HL-60/S4 treated with phorbol 12-myristate 13-acetate at 8.2 ng/mL for 4 days and 3 days (cell line): ENCODE measurements around the gene FXYD7.

Source experiments
- in situ Hi-C: fragments of 300-500 bp; cut with MboI; formaldehyde crosslinking; loops from 2 replicates; pipeline ENCODE4 v1.15.0; 2022; ENCODE audit warnings: low sequenced_read_pairs

FXYD7 gene

DNA sequence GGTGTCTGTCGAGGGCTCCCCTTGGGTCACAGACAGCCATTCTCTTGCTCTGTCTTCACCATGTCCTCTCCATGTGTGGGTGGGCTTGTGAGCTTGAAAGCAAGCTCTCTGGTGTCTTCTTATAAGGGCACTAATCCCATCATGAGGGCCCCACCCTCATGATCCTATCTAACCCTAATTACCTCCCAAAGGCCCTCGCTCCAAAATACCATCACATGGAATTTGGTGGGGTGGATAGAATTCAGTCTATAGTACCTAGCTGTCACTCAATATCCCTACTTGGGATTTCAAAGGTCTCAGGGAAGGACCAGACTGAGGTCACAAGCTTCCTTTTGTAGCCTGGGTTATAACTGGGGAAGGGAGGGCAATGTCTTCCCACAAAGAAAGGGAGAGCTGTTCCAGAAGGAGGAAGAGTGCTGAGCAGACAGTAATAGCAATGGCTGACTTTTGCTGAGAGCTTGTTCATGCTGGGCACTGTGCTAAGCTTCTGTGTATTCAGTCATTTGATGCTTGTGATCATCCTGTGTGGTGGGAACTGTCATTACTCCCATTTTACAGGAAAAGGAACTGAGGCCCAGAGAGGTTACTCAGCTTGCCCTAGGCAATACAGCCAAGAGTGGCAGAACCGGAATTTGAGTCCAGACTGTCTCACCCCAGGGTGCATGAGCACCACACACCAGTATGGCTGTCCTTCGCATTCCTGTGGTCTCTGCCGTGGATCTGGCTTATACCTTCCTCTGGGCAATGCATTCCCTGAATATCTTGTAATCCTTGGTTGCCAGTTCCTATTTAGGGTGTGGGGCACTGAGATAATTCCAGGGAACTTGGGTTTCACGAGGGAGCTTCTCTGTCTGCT, 19.6 kb downstream of the FXYD7 start:
- in situ Hi-C loops, result no loop called here

DNA sequence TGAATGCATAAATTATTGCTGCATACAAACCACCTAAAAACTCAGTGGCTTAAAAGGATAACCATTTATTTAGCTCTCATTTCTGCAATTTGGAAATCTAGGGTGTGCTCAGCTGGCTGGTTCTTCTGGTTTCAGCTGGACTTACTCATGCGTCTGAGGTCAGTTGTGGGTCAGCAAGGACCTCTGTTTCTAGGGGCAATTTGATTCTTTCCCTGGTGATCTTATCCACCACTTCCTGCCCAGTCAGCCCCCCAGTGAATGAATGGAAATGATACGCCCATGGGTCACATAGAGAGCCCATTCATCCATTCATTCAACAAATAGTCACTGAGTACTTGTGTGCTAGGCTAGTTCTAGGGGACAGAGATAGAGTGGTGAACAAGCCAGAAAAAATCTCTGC, 21.4 kb downstream of the FXYD7 start:
- in situ Hi-C loops, result no loop called here

DNA sequence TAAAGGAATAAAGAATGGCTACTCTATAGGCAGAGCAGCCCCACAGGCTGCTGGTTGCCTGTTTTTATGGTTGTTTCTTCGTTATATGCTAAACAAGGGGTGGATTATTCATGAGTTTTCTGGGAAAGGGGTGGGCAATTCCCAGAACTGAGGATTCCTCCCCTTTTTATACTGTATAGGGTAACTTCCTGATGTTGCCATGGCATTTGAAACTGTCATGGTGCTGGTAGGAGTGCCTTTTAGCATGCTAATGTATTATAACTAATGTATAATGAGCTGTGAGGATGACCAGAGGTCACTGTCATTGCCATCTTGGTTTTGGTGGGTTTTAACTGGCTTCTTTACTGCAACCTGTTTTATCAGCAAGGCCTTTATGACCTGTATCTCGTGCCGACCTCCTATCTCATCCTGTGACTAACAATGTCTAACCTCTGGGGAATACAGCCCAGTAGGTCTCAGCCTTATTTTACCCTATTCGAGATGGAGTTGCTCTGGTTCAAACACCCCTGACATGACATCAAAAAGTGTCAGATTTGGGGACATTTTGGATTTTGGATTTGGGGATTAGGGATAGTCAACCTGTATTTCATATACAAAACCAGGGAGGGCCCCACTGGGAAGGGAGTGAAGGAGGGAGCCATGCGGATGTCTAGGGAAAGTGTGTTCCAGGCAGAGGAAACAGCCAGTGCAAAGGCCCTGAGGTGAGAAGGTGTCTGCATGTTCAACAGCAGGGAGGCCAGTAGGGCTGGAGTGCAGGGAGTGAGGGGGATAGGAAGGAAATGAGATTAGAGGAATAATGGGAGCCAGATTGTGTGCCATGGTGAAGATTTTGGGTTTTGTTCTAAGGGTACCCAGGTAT, 22.4 kb downstream of the FXYD7 start:
- in situ Hi-C loops, result no loop called here

DNA sequence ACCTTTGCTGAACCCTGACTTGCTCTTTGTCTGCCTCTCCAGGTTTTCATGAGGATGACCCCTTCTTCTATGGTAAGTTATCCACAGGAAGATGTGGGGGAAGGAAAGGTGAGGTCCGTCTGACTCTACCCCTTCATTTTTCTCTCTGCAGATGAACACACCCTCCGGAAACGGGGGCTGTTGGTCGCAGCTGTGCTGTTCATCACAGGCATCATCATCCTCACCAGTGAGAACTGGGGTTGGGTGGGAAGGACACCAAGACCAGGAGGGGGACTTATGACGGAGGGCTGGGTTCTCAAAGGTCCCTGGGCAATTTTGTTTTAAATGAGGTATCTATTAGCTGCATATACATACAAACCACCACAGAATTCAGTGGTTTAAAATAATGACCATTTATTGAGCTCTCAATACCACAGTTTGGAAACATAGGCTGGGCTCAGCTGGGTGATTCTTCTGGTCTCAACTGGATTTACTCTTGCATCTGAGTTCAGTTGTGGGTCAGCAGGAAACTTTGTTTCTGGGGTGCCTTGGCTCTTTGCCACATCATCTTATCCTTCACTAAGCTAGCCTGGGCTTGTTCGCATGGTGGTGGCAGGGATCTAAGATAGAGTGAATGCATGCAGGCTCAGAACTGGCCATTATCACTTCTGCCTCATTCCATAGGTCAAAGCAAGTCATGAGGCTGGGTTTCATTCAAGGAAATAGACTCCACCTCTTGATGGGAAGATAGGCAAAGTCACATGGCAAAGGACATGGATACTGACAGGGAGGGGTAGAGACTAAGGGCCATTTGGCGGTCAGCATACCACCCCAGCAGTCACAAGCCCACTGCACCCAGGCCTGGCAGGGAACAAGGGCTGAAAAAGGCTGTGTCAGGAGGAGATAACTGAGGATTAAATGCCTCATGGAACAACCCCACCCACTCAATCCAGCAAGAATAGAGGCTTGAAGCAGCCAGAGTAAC, 23.3 kb downstream of the FXYD7 start:
- in situ Hi-C loops, result no loop called here

DNA sequence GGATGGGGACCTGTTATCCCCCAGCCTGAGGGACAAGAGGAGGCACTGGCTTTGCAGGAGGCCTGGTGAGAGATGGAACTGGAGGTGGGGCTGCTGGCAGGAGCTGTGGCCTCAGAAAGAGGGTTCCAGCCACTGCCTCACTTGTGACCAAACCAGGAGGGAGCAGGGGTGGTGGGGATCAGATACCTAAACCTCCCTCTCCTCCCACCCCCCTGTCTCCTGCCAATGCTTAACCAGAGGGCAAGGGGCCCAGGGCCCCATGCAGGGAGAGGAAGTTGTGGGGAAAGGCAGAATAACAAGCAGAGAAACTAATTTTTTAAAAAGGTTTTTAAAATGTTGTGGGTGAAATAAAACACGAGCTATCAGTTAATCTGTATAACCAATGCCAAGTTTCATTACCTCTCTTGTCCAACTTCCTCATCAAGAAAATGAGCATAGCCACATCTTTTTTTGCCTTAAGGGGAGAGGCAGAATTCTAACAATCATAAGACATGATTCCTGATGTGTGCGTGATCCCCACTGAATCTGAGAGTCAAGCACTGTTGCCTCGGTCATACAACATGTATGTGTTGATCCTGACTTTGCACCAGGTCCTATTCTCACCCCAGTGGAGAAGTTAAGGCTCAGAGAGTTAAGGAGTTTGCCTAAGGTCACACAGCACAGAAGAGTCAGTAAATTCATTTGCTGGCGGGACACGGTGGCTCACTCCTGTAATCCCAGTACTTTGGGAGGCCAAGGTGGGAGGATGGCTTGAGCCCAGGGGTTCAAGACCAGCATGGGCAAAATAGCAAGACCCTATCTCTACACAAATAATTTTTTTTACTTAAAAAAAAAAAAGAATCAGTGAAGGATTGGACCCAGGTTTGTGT, 24.4 kb downstream of the FXYD7 start:
- in situ Hi-C loops, result no loop called here

DNA sequence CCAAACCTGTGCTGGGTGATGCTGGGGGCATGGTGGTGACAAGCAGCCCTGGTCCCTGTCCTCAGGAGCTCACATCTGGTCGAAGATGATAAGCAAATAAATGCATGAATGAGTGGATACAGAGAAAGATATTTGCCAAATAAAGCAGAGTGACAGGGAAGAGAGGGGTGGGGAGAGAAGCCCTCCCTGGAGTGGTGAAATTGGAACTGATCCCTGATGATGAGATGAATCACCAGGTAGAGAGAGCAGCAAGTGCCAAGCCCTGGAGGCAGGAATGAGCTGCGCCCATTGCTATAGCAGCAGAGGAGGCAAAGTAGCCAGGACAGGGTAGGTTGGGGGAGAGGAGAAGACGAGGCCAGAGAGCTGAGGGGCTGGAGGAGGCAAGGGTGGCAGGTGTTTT, 25.1 kb downstream of the FXYD7 start:
- in situ Hi-C loops, result no loop called here

DNA sequence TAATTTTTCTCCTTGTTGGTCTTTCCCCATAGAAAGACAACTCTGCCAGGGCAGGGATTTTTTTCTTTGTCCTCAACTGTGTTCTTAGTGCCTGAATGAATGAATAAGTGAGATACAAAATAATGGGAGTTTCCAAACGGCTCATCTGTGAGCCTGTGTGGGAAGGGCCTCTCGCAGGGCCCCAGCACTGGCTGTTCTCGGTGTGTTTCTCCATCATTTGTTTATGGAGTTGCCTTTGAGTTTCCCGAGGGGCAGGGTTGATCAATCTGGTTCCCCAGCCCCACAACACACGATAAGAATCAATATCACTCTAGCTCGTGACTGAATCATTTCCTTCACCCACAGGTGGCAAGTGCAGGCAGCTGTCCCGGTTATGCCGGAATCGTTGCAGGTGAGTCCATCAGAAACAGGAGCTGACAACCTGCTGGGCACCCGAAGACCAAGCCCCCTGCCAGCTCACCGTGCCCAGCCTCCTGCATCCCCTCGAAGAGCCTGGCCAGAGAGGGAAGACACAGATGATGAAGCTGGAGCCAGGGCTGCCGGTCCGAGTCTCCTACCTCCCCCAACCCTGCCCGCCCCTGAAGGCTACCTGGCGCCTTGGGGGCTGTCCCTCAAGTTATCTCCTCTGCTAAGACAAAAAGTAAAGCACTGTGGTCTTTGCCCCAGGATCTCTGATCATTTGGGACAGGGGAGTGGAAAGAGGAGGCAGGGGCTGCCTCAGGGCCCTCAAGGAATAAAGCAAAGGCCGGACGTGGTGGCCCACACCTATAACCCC, 26.4 kb downstream of the FXYD7 start:
- in situ Hi-C loops, result no loop called here

DNA sequence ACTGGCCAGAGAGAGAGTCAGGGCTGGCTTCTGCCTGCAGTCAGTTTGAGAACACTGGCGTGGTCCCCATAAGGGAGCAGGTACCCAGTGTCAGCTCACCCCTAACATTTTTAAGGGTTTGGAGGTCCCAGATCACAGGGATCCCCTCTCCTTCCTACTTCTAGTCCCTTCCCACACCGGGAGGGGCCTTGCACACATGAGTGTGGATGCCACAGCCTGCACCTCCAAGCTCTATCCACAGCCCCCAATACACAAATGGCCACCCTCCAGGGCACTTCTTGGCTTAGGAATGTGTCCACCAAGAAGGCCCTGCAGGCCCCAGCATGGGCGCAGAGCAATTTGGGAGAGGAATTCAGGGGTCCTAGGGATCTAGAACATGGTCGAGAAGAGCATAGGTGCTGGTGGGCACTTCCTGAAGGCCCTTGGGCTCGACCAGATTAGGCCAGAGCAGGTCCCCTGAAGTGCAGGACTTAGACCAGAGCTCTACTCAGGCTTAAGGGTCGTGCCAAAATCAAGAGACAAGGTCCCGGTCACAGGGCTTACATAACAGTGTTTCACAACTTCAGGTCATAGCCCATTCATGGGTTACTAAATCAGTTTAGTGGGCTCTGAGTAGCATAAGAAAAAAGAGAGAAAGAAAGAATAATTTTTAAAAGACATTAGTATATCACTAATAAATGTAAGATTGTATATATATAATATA, 27.5 kb downstream of the FXYD7 start:
- in situ Hi-C loops, result no loop called here

DNA sequence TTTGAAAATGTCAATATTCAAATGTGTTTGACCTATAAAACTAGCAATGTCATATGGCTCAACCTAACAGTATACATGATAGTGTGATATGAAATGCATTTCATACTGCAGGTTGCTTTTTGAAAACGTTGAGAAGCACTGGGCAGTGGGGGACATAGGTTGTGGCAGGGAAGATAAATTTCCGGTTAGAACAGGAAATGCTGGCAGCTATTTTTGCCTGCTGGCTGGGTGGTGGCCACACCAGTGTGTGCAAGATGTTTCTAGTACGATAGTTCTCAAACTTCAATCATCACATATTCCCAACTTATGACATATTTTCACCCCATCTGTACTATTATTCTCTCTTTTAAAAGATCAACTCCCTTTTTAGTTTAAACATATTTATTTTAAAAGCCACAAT, 28.7 kb downstream of the FXYD7 start:
- in situ Hi-C loops, result no loop called here

DNA sequence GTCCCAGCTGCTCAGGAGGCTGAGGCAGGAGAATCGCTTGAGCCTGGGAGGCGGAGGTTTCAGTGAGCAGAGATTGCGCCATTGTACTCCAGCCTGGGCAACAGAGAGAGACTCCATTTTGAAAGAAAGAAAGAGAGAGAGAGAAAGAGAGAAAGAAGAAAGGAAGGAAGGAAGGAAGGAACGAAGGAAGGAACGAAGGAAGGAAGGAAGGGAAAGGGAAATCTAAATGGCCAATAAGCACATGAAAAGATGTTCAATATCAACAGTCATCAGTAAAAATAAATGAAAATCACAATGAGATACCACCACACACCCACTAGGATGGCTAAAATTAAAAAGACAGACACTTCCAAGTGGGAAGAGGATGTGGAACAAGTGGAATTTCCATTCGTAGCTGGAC, 31.2 kb downstream of the FXYD7 start:
- in situ Hi-C loops, result no loop called here

DNA sequence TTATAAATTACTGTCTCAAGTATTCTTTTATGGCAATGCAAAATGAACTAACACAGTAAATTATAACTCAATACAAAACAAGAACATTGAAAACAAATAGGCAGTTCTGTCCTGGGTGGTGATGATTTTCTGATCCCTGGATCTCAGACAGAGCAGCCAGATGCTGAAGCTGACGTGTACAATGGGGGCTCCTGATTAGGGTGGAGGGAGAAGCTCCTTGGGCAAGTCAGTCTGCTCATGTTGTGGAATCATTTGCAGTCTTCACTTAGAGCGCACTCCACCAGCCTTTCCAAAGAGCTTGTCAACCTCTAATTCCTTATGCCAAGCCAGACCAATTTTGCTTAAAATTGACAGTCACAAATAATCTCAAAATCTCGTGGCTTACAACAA, 33.1 kb downstream of the FXYD7 start:
- in situ Hi-C loops, result no loop called here

DNA sequence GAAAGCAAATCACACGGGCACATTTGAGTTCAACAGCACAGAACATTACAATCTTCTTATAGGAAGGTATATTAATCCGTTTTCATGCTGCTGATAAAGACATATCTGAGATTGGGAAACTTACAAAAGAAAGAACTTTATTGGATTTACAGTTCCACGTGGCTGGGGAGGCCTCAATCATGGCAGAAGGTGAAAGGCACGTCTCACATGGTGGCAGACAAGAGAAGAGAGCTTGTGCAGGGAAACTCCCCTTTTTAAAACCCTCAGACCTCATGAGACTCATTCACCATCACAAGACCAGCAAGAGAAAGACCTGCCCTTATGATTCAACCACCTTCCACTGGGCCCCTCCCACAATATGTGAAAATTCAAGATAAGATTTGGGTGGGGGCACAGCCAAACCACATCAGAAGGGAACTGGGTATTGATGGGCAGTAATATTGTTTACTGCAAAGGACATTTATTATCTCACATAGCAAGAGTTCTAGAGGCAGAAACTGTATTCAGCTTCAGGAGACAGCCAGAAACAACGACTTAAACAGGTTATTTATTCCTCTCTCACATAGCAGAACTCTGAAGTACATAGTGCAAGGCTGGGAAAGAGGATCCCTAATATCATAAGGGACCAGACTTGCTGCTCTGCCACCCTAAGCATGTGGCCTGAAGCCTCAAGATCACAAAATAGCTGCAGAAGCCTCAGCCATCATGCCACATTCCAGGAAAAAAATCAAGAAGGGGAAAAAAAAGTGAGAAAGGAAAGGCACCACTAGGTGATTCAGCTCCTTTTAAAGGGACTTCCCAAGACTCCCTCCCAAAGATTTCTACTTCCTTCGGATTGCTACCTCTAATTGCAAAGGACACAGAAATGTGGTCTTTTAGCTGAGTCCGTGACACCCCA, 34.6 kb downstream of the FXYD7 start:
- in situ Hi-C loops, result no loop called here

DNA sequence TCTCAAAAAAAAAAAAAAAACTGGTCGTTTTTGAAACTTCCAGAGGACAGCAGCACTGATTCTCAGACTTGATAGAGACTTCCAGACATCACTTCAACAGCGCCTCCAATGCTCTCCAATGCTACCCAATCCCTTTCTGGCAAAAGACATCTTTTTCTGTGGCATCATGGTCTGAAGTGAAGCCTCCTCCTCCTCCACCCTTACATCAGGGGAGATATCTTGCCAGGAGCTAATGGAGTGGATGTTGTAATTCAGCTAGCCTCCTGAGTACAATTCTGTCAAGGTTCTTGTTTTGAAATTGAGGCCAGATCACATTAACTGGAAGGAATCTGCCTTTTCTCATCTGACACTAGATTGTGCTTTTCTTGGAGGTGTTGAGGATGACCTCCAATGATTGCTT, 35.6 kb downstream of the FXYD7 start:
- in situ Hi-C loops, result no loop called here

DNA sequence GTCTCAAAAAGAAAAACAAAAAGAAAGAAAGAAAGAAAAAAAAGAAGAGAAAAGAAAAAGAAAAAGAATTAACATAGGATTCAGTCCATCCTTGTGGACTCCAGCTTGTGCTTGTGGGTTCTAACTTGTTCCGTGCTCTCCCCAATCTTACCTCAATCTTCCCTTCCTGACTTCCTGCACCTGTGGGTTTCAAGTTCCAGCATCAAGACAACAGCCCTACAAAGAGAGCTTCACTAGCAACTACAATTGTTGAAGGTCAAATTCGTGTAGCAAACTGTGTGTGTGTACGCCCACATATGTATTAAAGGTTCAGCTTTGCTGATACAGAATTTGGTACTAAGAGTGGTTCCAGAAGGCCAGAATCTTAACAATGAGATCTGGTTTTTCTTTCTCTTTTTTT, 36.8 kb downstream of the FXYD7 start:
- in situ Hi-C loops, result no loop called here

DNA sequence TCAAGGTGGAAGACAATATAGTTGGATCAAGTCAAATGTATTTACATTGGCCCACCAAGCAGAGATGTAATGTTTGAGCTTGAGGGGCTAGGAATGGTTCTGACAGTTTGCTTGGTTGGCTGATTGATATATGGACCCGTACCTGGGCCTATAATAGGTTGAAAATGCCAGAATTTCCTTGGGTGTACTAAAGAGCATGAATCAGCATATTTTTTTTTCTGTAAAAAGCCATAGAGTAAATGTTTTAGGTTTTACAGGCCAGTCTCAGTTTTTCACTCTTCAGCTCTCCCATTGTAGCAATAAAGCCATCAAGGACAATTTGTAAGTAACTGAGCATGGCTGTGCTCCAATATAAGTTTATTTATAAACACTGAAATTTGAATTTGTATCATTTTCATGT, 38.3 kb downstream of the FXYD7 start:
- in situ Hi-C loops, result no loop called here

DNA sequence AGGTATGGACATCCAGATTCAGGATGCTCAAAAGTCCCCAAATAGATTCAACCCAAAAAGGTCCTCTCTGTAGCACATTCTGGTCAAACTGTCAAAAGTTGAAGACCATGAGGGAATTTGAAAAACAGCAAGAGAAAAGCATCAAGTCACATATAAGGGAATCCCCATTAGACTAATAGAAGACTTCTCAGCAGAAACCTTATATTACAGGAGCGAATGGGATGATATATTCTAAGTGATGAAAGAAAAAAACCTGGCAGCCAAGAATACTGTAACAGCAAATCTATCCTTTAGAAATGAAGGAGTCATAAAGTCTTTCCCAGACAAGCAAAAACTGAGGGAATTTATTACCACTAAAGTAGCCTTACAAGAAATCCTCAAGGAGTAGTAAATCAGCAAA, 41.2 kb downstream of the FXYD7 start:
- in situ Hi-C loops, result no loop called here

DNA sequence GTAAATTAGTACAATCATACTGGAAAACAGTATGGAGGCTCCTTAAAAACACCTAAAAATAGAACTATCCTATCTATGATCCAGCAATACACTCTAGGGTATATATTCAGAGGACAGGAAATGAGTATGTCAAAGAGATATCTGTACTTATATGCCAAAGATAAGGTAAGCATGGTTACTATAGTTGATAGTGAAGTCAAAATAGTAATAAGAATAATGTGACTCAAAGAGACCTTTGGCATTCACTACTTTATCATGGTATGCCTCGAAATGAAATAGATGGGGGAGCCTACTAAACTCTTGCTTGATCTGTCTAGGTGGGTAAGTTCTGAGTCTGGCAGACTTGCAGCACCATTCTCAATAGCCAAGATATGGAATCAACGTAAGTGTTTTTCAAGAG, 41.8 kb downstream of the FXYD7 start:
- in situ Hi-C loops, result no loop called here
